Peyer's patch (tissue), 4 donors: ENCODE data around the gene B3GALT2. TPM values are rescaled to one million over a fixed set of nuclear protein-coding genes. Genes with fewer than 3 reads are reported as not detected.
A peak's percentile ranks its signal among the peaks of the same experiment; 100 is the strongest.

ENCODE experiments used
- DNase-seq, 3 donors: peaks; one replicate each; pipeline ENCODE4 v3.0.0-alpha.2; 2017 to 2019
- H3K27ac ChIP-seq, 4 donors: fragments of 200-600 bp; sonication (generic); one replicate each; pipeline ENCODE4 v1.5.1; 2016 to 2019
- H3K27me3 ChIP-seq, 2 donors: fragments of 200-600 bp; sonication (generic); one replicate each; pipeline ENCODE4 v1.5.1; 2019
- H3K36me3 ChIP-seq, 3 donors: fragments of 200-600 bp; sonication (generic); one replicate each; pipeline ENCODE4 v1.5.1; 2016 to 2019
- H3K4me1 ChIP-seq, 4 donors: fragments of 200-600 bp; sonication (generic); one replicate each; pipeline ENCODE4 v1.5.1; 2016 to 2019
- H3K4me3 ChIP-seq, 4 donors: fragments of 200-600 bp; sonication (generic); 1 replicate in 3 of 4; 2 replicates in 1 of 4; pipeline ENCODE4 v1.5.1; 2016 to 2019; ENCODE audit warnings: mild to moderate bottlenecking in 1 of 4
- H3K9me3 ChIP-seq, 4 donors: fragments of 200-600 bp; sonication (generic); one replicate each; pipeline ENCODE4 v1.5.1; 2016 to 2019; ENCODE audit warnings: mild to moderate bottlenecking in 1 of 4
- POLR2A ChIP-seq, 2 donors: fragments of 450-650 bp; IDR thresholded peaks; one replicate each; pipeline ENCODE4 v1.5.1; 2017; ENCODE audit warnings: antibody characterized with exemption in 2 of 2, mild to moderate bottlenecking in 2 of 2, moderate library complexity in 2 of 2
- total RNA-seq, 4 donors: library from RNA; depleted of rRNA; stranded (reverse); fragments of >200 nt; gene quantifications; one replicate each; pipeline ENCODE4 v1.1.0, GENCODE V29; 2016
- TF ChIP-seq, protein P1 (sequence below), 6 experiments: fragments of 450-650 bp in 4 of 6; fragments of 200-600 bp in 2 of 6; sonication (generic) in 1 of 6; IDR thresholded peaks; one replicate each; pipeline ENCODE4 v1.5.1; 2017 to 2019; ENCODE audit warnings: antibody characterized with exemption in 6 of 6, mild to moderate bottlenecking in 3 of 6, moderate library complexity in 1 of 6

The B3GALT2 gene
- total RNA-seq, 4 donors from 2014 or later = 1.3 to 3.3 (median 2.6) TPM

DNA sequence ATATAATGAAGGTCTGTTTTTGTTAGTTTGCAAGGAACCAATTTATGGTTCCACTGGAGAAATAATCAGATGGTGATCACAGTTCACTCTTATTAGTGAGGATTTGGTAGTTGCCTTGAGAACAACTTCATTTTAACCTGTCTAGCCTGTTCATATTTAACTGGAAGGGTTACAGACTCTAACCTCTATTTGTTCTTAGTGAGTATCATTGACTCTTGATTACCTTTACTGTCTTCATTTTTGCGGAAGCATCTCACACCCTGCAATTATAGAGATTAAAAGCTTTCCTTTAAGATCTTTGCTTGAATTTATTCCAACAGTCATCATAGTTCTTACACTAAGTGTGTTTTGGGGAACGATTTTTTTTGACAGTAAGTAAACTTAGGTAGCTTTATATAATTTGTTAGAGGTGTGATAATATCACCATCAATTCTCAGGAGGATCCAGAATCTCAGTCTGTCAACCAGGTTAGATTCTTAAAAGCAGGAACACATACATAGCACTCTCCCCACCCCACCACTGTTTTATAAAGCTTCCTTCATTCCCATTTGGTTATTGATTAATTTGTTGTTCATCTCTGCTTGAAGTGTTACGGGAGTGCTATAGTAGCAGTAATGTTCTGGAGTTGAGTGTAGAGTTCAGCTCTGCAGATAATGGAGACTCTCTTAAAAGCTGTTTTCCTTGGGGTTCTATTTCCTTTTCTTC lies 30.1 kb downstream of the B3GALT2 start:
- Histone ChIP-seq H3K4me3 (no peak overlapping the region), H3K27ac (peak overlapping the region in 1 of 4 donors; percentile 2), H3K4me1 (peaks cover 0 to 9% (median 0%) of the 10 kb centered on the region in 4 donors), H3K36me3 (peaks cover 0 to 31% (median 3%) of the 10 kb centered on the region in 3 donors), H3K27me3 (no peaks in the 10 kb centered on the region), H3K9me3 (no peaks in the 10 kb centered on the region)
- no peak for DNase-seq
- TF ChIP-seq, protein P1, sequence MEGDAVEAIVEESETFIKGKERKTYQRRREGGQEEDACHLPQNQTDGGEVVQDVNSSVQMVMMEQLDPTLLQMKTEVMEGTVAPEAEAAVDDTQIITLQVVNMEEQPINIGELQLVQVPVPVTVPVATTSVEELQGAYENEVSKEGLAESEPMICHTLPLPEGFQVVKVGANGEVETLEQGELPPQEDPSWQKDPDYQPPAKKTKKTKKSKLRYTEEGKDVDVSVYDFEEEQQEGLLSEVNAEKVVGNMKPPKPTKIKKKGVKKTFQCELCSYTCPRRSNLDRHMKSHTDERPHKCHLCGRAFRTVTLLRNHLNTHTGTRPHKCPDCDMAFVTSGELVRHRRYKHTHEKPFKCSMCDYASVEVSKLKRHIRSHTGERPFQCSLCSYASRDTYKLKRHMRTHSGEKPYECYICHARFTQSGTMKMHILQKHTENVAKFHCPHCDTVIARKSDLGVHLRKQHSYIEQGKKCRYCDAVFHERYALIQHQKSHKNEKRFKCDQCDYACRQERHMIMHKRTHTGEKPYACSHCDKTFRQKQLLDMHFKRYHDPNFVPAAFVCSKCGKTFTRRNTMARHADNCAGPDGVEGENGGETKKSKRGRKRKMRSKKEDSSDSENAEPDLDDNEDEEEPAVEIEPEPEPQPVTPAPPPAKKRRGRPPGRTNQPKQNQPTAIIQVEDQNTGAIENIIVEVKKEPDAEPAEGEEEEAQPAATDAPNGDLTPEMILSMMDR (IDR thresholded peaks at IDR 0.05) = no peak
- TF ChIP-seq POLR2A (IDR thresholded peaks at IDR 0.05) = no peak

DNA sequence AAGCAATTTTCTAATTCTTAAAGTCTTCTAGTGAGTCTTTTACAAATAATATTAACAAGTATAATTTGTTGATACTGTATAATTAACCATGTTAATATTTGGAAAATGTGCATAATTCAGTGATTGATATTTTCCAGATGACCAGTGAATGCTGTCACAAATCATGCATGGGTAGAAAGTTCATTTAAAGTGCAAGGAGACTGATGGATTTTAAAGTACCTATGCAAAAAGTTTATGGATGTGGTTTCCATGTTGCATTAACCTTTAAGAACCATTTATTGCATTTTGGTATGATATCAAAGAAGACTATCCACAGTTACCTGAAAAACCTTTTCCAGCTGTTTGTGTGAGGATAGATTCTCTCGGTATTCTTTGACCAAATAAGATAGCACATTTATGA lies 41.4 kb downstream of the B3GALT2 start:
- TF ChIP-seq, protein P1 (IDR thresholded peaks at IDR 0.05) = no peak
- no peak for TF ChIP-seq POLR2A (IDR thresholded peaks at IDR 0.05)
- Histone ChIP-seq H3K27ac (no peak overlapping the region), H3K4me3 (no peak overlapping the region), H3K9me3 (no peaks in the 10 kb centered on the region), H3K27me3 (no peaks in the 10 kb centered on the region), H3K36me3 (peaks cover 0 to 60% (median 0%) of the 10 kb centered on the region in 3 donors), H3K4me1 (no peaks in the 10 kb centered on the region)
- DNase-seq = no peak

DNA sequence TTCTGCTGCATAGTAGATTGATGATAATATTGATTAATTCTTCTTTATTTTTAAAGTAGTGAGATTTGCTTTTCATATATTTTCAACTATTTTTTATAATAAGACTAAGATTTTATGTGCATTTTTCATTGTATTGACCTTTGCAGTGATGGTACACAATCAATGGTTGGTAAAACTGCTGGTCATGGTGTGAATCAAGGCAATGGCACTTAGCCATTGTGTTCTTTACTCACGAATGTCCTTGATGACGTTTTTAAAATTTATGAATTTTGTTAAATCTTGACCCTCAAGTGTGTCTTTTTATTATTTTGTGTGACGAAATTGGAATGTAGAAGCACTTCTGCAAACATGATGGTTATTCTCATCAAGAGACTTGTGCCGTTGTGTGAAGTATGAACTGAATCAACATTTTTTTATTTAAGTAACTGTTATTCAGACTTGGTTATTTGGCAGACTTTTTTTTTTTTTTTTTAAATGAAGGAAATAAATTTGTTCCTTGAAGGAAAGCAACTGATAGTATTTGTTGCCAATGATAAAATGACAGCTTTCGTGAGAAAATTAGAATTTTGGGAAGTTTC lies 42.0 kb downstream of the B3GALT2 start:
- no peaks in the 10 kb centered on the region for H3K9me3 ChIP-seq
- H3K27ac ChIP-seq = no peak overlapping the region
- H3K36me3 ChIP-seq = peaks cover 0 to 58% (median 0%) of the 10 kb centered on the region in 3 donors
- H3K4me3 ChIP-seq = no peak overlapping the region
- no peak for DNase-seq
- no peak for TF ChIP-seq POLR2A (IDR thresholded peaks at IDR 0.05)
- TF ChIP-seq, protein P1 (IDR thresholded peaks at IDR 0.05) = no peak
- H3K27me3 ChIP-seq = no peaks in the 10 kb centered on the region
- no peaks in the 10 kb centered on the region for H3K4me1 ChIP-seq

DNA sequence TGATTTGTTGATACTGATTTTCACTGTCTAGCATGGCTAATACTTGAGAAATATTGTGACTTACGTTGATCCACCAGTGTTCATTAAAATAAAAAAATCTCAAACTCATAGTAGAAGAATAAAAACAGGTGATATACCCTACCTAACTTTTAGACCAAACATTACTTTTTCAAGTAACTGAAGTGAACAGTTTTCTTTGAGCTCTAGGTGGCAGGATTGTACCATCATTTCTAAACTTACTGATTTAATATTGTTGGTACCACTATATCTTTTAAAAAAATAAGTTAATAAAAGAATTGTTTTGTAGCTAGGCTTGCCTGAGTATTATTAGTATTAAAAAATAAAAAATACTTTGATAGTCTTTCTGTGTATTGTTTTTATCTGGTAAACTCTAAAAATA lies 43.1 kb downstream of the B3GALT2 start:
- TF ChIP-seq, protein P1 (IDR thresholded peaks at IDR 0.05) = peak in 4 of 6 experiments; percentile 26 to 41 (median 36)
- TF ChIP-seq POLR2A (IDR thresholded peaks at IDR 0.05) = no peak
- peaks cover 0 to 58% (median 0%) of the 10 kb centered on the region in 3 donors for H3K36me3 ChIP-seq
- H3K9me3 ChIP-seq = no peaks in the 10 kb centered on the region
- DNase-seq = no peak
- no peak overlapping the region for H3K4me3 ChIP-seq
- no peak overlapping the region for H3K27ac ChIP-seq
- H3K4me1 ChIP-seq = no peaks in the 10 kb centered on the region
- no peaks in the 10 kb centered on the region for H3K27me3 ChIP-seq

DNA sequence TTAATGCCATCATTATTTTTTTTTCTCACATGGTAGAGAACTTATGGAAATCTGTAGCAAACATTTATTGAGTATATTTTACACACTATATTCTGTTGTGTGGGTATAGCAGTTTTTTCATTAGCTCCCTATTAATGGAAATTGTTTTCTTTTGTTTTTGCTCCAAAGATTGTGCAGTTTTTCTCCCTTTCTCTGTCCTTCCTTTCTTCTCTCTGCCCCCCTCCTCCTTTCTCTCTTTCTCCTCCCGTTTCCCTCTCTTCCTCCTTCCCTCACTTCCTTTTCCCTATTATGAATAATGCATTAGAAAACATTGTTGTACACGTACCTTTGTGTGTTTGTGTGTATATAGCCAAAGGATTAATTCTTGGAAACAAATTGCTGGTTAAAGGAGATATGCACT lies 44.0 kb downstream of the B3GALT2 start:
- H3K27me3 ChIP-seq = no peaks in the 10 kb centered on the region
- peaks cover 0 to 58% (median 0%) of the 10 kb centered on the region in 3 donors for H3K36me3 ChIP-seq
- no peaks in the 10 kb centered on the region for H3K9me3 ChIP-seq
- TF ChIP-seq POLR2A (IDR thresholded peaks at IDR 0.05) = no peak
- TF ChIP-seq, protein P1 (IDR thresholded peaks at IDR 0.05) = no peak
- no peak overlapping the region for H3K27ac ChIP-seq
- H3K4me1 ChIP-seq = no peaks in the 10 kb centered on the region
- no peak for DNase-seq
- H3K4me3 ChIP-seq = no peak overlapping the region
